ES-I3 (cell line): Measurements from ENCODE around the gene BTBD9.
A peak's percentile ranks its signal among the peaks of the same experiment; 100 is the strongest.

Source experiments
- H3K36me3 ChIP-seq: 2 replicates; pipeline ENCODE4 v1.6.1; 2013; ENCODE audit warnings: mild to moderate bottlenecking, low read length, control low read depth, moderate library complexity; ENCODE audit not compliant: insufficient read depth
- H3K4me1 ChIP-seq: 2 replicates; pipeline ENCODE4 v1.6.1; 2013; ENCODE audit warnings: mild to moderate bottlenecking, control low read depth, low read length; ENCODE audit not compliant: insufficient read depth
- H3K9ac ChIP-seq: 2 replicates; pipeline ENCODE4 v1.6.1; 2013; ENCODE audit warnings: low read depth, mild to moderate bottlenecking, low read length, moderate library complexity
- H3K9me3 ChIP-seq: 2 replicates; pipeline ENCODE4 v1.6.1; 2013; ENCODE audit warnings: mild to moderate bottlenecking, low read length, moderate library complexity; ENCODE audit not compliant: control insufficient read depth, insufficient read depth

BTBD9 gene

DNA sequence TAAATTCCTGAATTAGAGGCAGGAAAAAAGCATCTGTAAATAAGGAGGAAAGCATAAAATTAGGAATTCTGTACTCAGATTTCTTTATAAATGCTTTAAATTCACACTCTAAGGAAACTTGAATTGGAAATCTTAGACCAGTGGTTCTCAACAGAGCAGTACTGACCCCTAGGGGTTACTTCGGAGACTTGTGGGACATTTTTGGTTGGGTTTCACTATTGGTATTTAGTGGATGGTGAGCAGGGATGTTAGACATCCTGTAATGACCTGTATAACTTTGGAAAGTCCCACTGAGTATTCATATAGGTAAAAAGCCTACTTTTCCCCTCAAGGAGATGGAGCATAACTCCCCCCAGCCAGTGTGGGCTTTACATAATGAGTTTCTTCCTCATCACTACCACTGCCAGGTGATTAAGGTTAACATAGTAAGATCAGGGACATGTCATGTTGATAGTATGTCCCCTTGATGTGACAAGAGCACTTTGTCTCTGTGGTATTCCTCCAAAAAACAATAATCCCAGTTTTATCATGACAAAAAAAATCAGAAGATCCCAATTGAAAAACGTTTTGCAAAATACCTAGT lies 32.2 kb upstream of the BTBD9 start:
- no peaks in the 10 kb centered on the region for H3K9me3 ChIP-seq
- H3K36me3 ChIP-seq = peaks cover 10% of the 10 kb centered on the region
- no peak overlapping the region for H3K9ac ChIP-seq
- H3K4me1 ChIP-seq = no peaks in the 10 kb centered on the region

DNA sequence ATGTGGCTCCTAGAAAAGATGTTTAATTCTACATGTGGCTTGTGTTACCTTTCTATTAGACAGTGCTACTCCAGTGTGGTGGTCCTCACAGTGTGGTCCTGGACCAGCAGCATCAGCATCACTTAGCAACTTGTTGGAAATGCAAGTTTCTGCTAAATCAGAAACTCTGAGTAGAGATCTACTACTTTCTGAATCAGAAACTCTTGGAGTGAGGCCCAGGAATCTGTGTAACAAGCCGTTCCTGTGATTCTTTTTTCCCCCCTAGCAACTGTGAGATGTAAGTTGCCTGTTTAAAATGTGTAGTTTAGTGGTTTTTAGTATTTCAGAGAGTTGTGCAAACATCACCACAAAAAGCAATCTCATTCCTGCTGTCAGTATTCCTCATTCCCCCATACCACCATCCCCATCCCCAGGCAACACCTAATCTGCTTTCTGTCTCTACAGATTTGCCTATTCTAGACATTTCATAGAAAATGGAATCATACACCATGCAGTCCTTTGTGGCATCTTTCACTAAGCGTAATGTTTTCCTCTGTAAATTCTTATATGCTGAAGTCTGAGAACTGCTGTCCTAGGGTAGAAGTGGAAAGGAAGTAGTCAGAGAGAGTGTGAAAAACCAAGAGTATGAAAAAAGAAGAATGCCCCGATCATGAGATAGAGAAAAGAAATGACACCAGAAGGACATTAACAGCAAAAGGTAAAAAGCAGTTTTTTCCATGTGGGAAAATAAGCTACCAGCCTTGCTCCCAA lies 18.9 kb upstream of the BTBD9 start:
- Histone ChIP-seq H3K36me3 (no peaks in the 10 kb centered on the region), H3K4me1 (no peaks in the 10 kb centered on the region), H3K9ac (no peak overlapping the region), H3K9me3 (no peaks in the 10 kb centered on the region)

DNA sequence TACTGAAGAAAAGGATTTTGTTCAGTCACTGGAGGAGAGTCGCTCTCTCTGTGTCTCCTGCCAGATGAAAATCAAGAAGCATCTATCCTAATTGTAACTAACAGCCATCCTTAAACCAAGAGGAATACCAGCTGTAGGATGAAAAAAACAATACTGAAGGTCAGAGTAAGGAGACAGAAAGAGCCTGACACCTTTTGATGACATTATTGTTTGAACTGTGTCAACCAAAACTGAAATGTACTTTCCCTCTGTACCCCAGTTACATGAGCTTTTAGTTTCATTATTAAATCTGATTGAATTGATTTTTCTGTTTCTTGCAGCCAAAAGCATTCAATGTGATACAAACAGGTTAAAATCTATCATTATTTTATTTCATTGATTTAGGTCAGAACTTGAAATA lies 17.2 kb upstream of the BTBD9 start:
- no peaks in the 10 kb centered on the region for H3K36me3 ChIP-seq
- H3K9me3 ChIP-seq = no peaks in the 10 kb centered on the region
- no peaks in the 10 kb centered on the region for H3K4me1 ChIP-seq
- H3K9ac ChIP-seq = no peak overlapping the region

DNA sequence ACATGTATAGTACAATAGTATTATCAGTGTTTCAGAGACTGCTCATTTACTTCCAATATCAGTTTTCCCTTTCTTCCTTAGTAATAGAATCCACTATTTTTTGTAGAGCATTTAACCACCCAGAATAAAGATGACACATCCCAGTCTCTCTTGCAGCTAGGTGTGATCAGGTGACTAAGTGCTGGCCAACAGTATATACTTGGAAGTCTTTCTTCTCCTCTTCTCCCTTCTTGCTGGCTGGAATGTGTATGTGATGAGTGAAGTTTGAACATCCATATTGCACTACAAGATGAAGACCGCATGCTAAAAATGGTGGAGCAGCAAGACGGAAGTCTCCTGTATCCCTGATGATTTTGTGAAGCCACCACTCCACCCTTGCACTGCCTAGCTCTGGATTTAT lies 14.5 kb upstream of the BTBD9 start:
- Histone ChIP-seq H3K9me3 (no peaks in the 10 kb centered on the region), H3K4me1 (no peaks in the 10 kb centered on the region), H3K36me3 (no peaks in the 10 kb centered on the region), H3K9ac (no peak overlapping the region)

DNA sequence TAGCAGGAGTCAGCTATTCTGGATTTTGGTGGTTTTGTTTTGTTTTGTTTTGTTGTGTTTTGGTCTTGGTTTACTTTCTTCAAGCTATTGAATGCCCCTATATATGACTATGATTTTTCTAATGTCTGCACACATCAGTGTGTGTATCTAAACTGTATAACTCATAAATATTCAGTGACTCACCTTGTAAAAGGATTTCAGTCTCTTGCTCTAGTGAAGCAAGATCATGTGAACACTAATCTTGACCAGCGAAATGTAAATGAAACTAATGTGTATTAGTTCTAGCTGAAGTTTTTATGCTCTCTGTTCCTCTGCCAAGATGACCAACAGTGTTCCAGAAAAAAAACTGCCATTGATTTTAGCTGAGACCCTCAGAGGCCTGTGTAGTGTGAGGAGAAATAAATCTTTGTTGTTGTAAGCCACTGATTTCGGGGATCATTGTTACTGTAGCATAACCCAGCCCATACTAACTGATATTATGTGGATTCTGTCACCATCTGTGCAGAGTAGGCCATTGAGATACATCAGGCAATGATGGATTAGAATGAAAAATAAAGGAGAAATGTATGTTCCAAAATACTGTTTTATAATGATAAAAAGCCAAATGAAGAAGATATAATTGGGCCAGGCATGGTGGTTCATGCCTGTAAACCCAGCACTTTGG lies 11.5 kb upstream of the BTBD9 start:
- H3K4me1 ChIP-seq = peaks cover 6% of the 10 kb centered on the region
- no peaks in the 10 kb centered on the region for H3K36me3 ChIP-seq
- no peaks in the 10 kb centered on the region for H3K9me3 ChIP-seq
- no peak overlapping the region for H3K9ac ChIP-seq

DNA sequence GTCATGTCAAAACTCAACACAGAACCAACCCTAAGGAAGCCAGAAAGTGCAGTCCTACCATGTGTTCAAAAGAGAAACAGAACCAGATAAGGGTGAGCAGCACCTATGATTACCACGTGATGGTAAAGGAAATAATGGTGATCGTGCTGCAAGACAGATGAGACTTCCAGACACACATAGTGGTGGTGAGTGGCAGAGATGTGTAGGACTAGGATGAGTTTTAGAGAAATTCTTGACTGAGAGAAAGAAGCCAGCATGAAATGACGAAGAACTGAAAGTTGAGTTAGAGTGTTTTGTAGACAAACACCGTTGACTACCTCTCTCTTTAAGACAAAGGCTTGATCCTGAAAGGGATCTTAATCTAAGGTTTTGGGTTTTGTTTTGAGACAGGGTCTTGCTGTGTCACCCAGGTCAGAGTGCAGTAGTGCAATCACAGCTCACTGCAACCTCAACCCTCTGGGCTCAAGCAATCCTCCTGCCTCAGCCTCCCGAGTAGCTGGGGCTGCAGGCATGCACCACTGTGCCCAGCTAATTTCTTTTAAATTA lies 10.6 kb upstream of the BTBD9 start:
- Histone ChIP-seq H3K9me3 (no peaks in the 10 kb centered on the region), H3K9ac (no peak overlapping the region)

DNA sequence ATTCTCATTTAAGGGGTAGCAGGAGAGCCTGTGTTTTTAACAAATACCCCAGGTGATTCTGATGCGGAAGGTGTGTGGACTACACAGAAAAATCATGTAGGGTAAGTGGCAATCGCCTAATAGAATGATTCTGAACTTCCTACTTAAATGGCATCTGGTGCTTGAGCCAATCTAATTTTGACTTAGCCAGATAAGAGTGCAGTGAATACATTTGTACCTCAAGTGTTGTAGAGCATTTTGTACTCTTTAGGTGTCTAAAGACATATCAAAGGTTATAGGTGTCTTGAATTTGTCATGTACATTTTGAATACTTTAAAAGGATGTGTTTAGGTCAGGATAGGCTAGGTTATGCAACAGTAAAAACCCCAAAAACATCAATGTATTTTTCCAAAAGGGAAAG lies 10.0 kb upstream of the BTBD9 start:
- peaks cover 9% of the 10 kb centered on the region for H3K4me1 ChIP-seq
- H3K9me3 ChIP-seq = no peaks in the 10 kb centered on the region
- H3K9ac ChIP-seq = no peak overlapping the region
- H3K36me3 ChIP-seq = no peaks in the 10 kb centered on the region

More for the DNA sequence above, 10.6 kb upstream of the BTBD9 start:
- Histone ChIP-seq H3K36me3 (no peaks in the 10 kb centered on the region), H3K4me1 (peaks cover 9% of the 10 kb centered on the region)

DNA sequence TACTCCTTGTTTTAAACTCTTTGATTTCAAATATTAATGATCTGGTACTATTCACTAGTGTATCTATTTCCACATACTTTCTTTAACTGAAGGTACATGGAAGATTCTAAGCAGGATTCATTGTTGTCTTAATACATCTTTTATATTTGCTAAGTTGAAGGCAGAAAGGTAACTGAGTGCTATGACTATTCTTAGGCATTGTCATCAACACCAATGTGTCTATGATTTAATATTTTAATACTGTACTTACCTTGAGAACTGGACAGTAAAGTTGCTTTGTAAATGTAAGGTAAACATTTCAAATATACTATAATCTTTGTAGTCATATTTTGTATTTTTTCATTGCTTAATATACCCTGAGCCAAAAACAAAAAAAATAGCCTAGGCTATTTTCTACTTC lies 8.9 kb upstream of the BTBD9 start:
- Histone ChIP-seq H3K9ac (no peak overlapping the region), H3K36me3 (no peaks in the 10 kb centered on the region), H3K4me1 (peaks cover 9% of the 10 kb centered on the region), H3K9me3 (no peaks in the 10 kb centered on the region)

DNA sequence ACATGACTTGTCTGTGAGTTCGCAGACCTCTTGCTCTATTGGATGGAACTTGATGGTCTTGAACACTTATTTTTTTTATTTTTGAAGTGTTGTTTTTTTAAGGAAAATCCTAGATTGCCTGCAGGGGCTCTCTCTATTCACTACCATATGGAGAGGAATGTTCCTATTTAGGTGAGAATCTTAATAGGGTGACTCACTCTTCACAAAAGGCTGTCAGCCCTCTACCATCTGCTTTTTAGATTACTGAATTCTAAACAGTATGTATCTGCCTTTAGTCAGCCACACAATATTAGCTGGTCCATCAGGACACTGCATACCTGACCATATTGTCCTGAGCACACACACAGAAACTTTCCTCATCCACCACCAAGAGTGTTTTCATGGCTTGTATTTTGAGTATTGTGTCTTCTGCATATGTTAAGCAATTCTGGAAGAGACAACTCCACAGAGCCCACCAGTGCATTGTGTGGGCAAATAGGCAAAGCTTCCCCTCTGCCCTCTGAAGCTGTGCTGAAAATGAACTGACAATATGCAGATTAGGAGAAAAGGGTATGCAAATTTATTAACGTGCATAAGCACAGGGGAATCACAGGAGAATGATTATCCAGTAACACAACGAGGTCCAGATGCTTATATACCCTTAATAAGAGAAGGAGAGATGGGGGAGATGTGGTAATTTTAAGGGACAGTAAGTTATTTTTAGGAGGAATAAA lies 6.6 kb upstream of the BTBD9 start:
- Histone ChIP-seq H3K4me1 (peaks cover 9% of the 10 kb centered on the region), H3K9ac (no peak overlapping the region), H3K9me3 (no peaks in the 10 kb centered on the region), H3K36me3 (no peaks in the 10 kb centered on the region)

DNA sequence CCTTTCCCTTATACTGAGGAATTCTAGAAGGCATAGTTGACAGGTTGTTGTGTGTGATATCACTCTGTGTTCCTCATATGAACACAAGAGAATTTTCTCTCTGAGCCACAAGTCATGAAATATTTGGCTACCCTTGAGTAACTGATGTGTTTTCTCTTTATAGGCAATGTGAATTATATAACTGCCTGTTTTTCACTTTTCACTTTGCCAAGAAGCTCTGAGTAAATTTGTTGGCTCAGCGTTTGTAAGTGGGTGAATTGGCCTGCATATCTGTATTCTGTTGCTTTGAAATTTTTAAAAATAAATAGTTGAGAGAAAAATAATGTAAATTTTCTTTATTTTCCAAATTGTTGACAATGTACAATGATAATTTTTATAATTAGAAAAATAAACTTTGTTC lies 5.2 kb upstream of the BTBD9 start:
- Histone ChIP-seq H3K4me1 (peaks cover 9% of the 10 kb centered on the region), H3K9me3 (no peaks in the 10 kb centered on the region), H3K36me3 (no peaks in the 10 kb centered on the region), H3K9ac (no peak overlapping the region)

DNA sequence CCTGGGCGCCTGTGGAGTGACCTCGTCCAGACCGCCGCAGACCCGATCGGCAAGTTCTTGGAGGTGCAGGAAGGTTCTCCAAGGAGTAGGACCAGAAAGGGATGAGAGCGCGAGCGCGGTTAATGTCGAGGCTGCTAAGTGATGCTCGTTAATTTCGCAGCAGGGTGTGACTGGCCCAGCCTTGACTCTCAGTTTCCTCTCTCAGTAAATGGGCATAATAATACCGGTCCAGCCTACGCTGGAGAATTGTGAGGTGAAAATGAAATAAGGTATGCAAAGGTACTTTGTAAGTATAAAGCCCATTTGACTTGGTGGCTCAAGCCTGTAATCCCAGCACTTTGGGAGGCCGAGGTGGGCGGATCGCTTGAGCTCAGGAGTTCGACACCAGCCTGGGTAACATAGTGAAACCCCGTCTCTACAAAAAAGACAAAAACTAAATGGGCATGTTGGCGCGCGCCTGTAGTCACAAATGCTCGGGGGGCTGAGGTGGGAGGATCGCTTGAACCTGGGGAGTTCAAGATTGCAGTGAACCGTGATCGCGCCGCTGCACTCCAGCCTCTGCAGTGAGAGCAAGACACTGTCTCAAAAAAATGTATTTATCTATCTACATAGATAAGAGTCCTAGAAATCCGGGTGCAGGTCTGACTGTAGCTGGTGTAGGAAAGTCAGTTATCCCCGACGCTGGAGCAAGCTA lies 634 bp upstream of the BTBD9 start:
- Histone ChIP-seq H3K9me3 (no peaks in the 10 kb centered on the region), H3K4me1 (no peaks in the 10 kb centered on the region; the same call in 1 of the 2 replicates), H3K36me3 (no peaks in the 10 kb centered on the region), H3K9ac (peak overlapping the region; percentile 94; the same call in 1 of the 2 replicates)

DNA sequence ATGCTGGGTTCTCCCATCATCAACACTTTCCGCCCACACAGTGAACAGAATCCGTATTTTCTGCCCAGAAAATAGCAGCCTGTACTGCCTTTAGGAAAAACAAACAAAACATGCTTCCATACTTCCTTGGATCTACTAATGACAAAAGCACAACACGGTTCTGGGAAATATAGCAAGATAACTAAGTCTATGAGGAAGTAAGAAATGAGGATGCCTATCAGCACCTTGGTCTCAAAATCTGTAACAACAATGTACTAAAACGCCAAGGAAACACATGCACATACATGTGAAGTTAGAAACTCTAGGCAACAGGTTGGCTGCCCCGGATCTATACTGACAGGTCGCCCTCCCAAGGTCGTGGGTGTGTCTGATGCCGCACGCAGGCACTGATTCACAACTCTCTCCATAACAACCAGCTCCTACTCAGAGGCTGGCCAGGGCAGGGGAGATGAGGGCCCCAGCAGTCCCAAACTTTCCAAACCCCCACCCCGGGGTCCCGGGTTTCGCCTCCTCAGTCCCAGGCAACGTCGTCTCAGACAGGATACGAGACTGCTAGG lies 710 bp downstream of the BTBD9 start:
- no peaks in the 10 kb centered on the region for H3K36me3 ChIP-seq
- peak overlapping the region; percentile 94 for H3K9ac ChIP-seq
- H3K4me1 ChIP-seq = no peaks in the 10 kb centered on the region; the same call in 1 of the 2 replicates
- no peaks in the 10 kb centered on the region for H3K9me3 ChIP-seq

DNA sequence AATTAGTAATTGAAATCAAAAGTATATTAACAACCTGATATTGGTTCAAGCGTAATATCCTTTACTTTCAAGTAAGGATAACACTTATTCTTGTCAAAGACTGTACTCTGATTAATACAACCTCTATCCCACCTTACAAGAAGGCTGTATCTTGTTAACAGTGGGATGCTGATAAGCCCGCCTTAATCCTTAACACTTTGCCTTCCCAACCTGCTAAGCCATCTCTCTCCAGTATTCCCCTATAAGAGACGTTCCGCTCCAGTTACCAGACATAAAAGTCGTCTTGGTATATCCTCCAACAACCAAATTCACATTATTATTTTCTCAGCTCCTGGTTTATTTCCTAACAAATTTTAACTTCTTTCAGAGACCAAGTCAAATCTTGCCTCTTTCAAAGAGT lies 2.0 kb downstream of the BTBD9 start:
- H3K9me3 ChIP-seq = no peaks in the 10 kb centered on the region
- H3K4me1 ChIP-seq = no peaks in the 10 kb centered on the region; the same call in 1 of the 2 replicates
- no peaks in the 10 kb centered on the region for H3K36me3 ChIP-seq
- H3K9ac ChIP-seq = no peak overlapping the region
